Measurements from ENCODE around the gene PTPRF. TPM values are rescaled to one million over a fixed set of nuclear protein-coding genes. Genes with fewer than 3 reads are reported as not detected.
"Not testable (repeated sequence)": the region's sequence is repeated elsewhere in the genome, so short reads cannot be mapped to it uniquely, and the experiment has no call there.

Gene PTPRF
- total RNA-seq, 4 donors from 2014 or later = 33.8 to 84.2 (median 53.7) TPM

DNA sequence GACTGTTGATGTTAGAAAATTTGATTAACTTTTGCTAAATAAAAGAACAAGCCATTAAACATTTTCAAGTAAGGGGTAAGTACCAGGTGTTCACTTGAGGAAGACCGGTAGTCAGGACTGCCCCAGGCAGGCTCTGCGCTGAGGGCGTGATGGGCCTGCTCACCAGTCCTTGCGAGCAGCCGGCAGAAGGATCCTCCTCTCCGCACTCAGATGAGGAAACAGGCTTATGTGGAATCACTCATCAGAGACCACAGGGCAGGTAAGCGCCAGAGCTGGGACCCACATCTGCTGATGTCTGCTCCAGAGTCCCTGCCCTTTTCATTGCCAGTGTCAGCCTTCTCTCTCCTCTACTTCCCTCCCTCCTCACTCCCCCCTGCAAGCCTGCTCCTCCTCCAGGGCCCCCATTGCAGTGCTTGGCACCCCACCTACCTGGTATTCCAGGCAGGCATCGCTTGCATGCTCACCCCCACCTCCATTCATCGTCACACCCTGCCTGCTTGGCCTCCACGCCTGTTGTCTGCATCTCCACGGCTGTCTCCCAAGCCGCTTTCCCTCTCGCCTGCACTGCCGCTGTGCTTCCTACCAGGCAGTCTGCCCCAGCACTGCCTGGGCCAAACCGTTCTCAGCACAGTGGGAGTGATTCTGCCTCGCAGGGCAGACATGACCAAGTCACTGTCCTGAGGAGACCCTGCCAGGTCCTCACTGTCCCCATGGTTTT is 94.5 kb downstream of the PTPRF start:
- H3K9me3 ChIP-seq = no peaks in the 10 kb centered on the region
- WGBS = 90% methylated on average over 16 of the region's 16 CpGs
- H3K27ac ChIP-seq (replicated peaks in 1 of 4) = no peak overlapping the region
- no peaks in the 10 kb centered on the region for H3K27me3 ChIP-seq
- H3K4me1 ChIP-seq = no peaks in the 10 kb centered on the region
- H3K36me3 ChIP-seq = peaks cover 0 to 48% (median 31%) of the 10 kb centered on the region in 4 donors
- no peak for DNase-seq (ENCODE audit: extremely low spot score)
- intact Hi-C loops (cut with DNase I) = no loop called here
- no peak for TF ChIP-seq POLR2A (IDR thresholded peaks at IDR 0.05; ENCODE audit: low read depth)
- no peak for TF ChIP-seq EP300 (IDR thresholded peaks at IDR 0.05)
- TF ChIP-seq CTCF (IDR thresholded peaks at IDR 0.05) = no peak
- no peak for TF ChIP-seq POLR2AphosphoS5 (IDR thresholded peaks at IDR 0.05)
- H3K4me3 ChIP-seq = no peak overlapping the region

- 52% methylated on average over 4 of the region's 4 CpGs for WGBS
- no peaks in the 10 kb centered on the region for H3K9me3 ChIP-seq
- intact Hi-C loops (cut with DNase I) = no loop called here
- DNase-seq (ENCODE audit: extremely low spot score) = no peak
- no peaks in the 10 kb centered on the region for H3K27me3 ChIP-seq
- no peak overlapping the region for H3K4me3 ChIP-seq
- H3K36me3 ChIP-seq = no peaks in the 10 kb centered on the region
- TF ChIP-seq CTCF (IDR thresholded peaks at IDR 0.05) (no peak), EP300 (IDR thresholded peaks at IDR 0.05) (no peak), POLR2A (IDR thresholded peaks at IDR 0.05; ENCODE audit: low read depth) (no peak), POLR2AphosphoS5 (IDR thresholded peaks at IDR 0.05) (no peak)
- H3K27ac ChIP-seq (replicated peaks in 1 of 4) = no peak overlapping the region
- H3K4me1 ChIP-seq = no peaks in the 10 kb centered on the region
These were observed 101.5 kb downstream of the PTPRF start for GRCh38 chr1:43632135-43632670.

DNA sequence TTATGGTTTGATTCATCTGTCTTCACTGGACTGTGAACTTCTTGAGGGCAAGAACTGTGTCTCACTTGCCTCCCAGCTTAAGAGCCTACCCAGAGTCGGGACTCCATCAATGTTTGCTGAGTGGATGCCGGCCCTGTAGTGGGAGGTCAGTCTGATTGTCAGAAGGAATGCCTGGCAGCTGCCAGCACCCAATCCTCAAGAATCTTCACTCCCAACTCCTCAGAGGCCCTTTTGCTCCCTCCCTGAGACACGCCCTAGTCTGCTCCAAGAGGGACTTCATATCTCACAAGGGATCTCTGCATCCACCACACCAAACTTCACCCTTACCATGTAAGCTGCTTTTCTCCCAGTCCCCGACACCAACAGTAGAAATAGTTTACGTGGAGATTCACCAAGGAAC is 104.0 kb downstream of the PTPRF start:
- TF ChIP-seq POLR2A (IDR thresholded peaks at IDR 0.05; ENCODE audit: low read depth) = no peak
- TF ChIP-seq POLR2AphosphoS5 (IDR thresholded peaks at IDR 0.05) = no peak
- no peak for TF ChIP-seq EP300 (IDR thresholded peaks at IDR 0.05)
- Histone ChIP-seq H3K27ac (replicated peaks in 1 of 4) (no peak overlapping the region), H3K4me1 (no peaks in the 10 kb centered on the region), H3K4me3 (no peak overlapping the region), H3K27me3 (peaks cover 0 to 1% (median 0%) of the 10 kb centered on the region in 4 donors), H3K9me3 (no peaks in the 10 kb centered on the region), H3K36me3 (no peaks in the 10 kb centered on the region)
- intact Hi-C loops (cut with DNase I) = no loop called here
- 83% methylated on average over 5 of the region's 5 CpGs for WGBS
- no peak for DNase-seq (ENCODE audit: extremely low spot score)

DNA sequence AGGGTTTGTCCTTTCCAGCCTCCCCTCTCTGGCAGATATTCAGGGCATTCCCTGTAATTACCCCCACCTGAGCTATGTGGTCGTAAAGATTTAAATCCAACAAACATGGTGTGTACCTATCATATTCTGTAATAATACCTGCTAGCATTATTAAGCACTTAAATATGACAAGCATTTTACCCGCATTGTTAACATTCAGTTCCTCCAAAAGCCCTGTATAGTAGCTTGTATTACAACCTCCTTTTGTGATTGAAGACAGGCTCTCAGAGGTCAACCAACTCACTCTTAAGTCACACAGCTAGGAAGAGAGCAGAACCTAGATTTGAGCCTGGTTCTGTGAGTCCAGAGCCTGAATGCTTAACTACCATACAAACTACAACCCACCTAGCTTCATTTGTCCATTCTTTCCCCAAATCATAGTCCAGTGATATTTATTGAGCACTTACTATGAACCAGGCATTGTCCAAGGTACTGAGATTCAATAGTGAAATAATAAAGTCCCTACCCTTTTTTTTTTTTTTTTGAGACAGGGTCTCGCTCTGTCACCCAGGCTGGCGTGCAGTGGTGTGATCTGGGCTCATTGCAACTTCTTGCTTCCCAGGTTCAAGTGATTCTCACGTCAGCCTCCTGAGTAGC is 105.4 kb downstream of the PTPRF start:
- TF ChIP-seq EP300 (IDR thresholded peaks at IDR 0.05) = no peak
- TF ChIP-seq POLR2AphosphoS5 (IDR thresholded peaks at IDR 0.05) = no peak
- TF ChIP-seq POLR2A (IDR thresholded peaks at IDR 0.05; ENCODE audit: low read depth) = no peak
- TF ChIP-seq CTCF (IDR thresholded peaks at IDR 0.05) = no peak
- H3K4me1 ChIP-seq = no peaks in the 10 kb centered on the region
- no peak overlapping the region for H3K4me3 ChIP-seq
- no peaks in the 10 kb centered on the region for H3K36me3 ChIP-seq
- no peaks in the 10 kb centered on the region for H3K9me3 ChIP-seq
- intact Hi-C loops (cut with DNase I) = no loop called here
- H3K27me3 ChIP-seq = peaks cover 0 to 8% (median 0%) of the 10 kb centered on the region in 4 donors
- H3K27ac ChIP-seq (replicated peaks in 1 of 4) = no peak overlapping the region
- 91% methylated on average over 5 of the region's 5 CpGs for WGBS
- no peak for DNase-seq (ENCODE audit: extremely low spot score)

GRCh38 chr1:43637267-43637666 is 106.6 kb downstream of the PTPRF start:
- no peak overlapping the region for H3K27ac ChIP-seq (replicated peaks in 1 of 4)
- no peak for DNase-seq (ENCODE audit: extremely low spot score)
- no peak overlapping the region for H3K4me3 ChIP-seq
- TF ChIP-seq POLR2A (IDR thresholded peaks at IDR 0.05; ENCODE audit: low read depth) (no peak), CTCF (IDR thresholded peaks at IDR 0.05) (no peak), POLR2AphosphoS5 (IDR thresholded peaks at IDR 0.05) (no peak), EP300 (IDR thresholded peaks at IDR 0.05) (no peak)
- WGBS = 94% methylated on average over 7 of the region's 7 CpGs
- no peaks in the 10 kb centered on the region for H3K9me3 ChIP-seq
- peaks cover 0 to 8% (median 0%) of the 10 kb centered on the region in 4 donors for H3K27me3 ChIP-seq
- H3K4me1 ChIP-seq = no peaks in the 10 kb centered on the region
- no peaks in the 10 kb centered on the region for H3K36me3 ChIP-seq
- intact Hi-C loops (cut with DNase I) = no loop called here

GRCh38 chr1:43638381-43638780 is 107.7 kb downstream of the PTPRF start:
- 100% methylated on average over 1 of the region's 4 CpGs for WGBS

More at GRCh38 chr1:43638381-43638780, 107.7 kb downstream of the PTPRF start:
- H3K4me1 ChIP-seq; intact Hi-C loops (cut with DNase I); H3K27me3 ChIP-seq; H3K36me3 ChIP-seq; DNase-seq (ENCODE audit: extremely low spot score); H3K27ac ChIP-seq (replicated peaks in 1 of 4); H3K9me3 ChIP-seq; H3K4me3 ChIP-seq: not testable (repeated sequence)
